ENCODE data around the gene YY1AP1. TPM values are rescaled to one million over a fixed set of nuclear protein-coding genes. Genes with fewer than 3 reads are reported as not detected.
"Not testable (repeated sequence)": the region's sequence is repeated elsewhere in the genome, so short reads cannot be mapped to it uniquely, and the experiment has no call there.

The YY1AP1 gene
- total RNA-seq, 1 experiment from 2014 or later: 57.5 TPM

GRCh38 chr1:155687705-155688323 is 760 bp downstream of the YY1AP1 start:
- H2BK5ac ChIP-seq (ENCODE audit: insufficient read length, low read length); H3T11ph ChIP-seq (ENCODE audit: low read length); H3K27me3 ChIP-seq (ENCODE audit: insufficient read depth, low read length); H2AFZ ChIP-seq (ENCODE audit: low read length); H2BK12ac ChIP-seq (ENCODE audit: insufficient read length, low read depth, low read length); H4K91ac ChIP-seq (ENCODE audit: insufficient read length, low read depth, low read length); H4K8ac ChIP-seq (replicated peaks; ENCODE audit: insufficient read length, low read depth, low read length); H4K5ac ChIP-seq (ENCODE audit: insufficient read length, low read depth, low read length); H2AK5ac ChIP-seq (ENCODE audit: insufficient read length, low read length); H3K9me3 ChIP-seq (ENCODE audit: control insufficient read depth, low read depth, low read length); H2BK15ac ChIP-seq (ENCODE audit: low read depth, low read length); H3K79me1 ChIP-seq (ENCODE audit: insufficient read depth, low read depth, low read length, poor library complexity, severe bottlenecking); H3K4ac ChIP-seq (ENCODE audit: low read depth, low read length); H3K23me2 ChIP-seq (ENCODE audit: insufficient read length, low read depth, low read length, poor library complexity, severe bottlenecking); H3K4me1 ChIP-seq (ENCODE audit: insufficient read depth, low read length); H2BK120ac ChIP-seq (ENCODE audit: low read depth, low read length, poor library complexity, severe bottlenecking); H4K20me1 ChIP-seq (ENCODE audit: control insufficient read depth, insufficient read depth, insufficient read length); H3K27me3 Mint-ChIP-seq (ENCODE audit: low read depth); H3K56ac ChIP-seq (ENCODE audit: insufficient read length, low read depth, low read length); H2BK20ac ChIP-seq (ENCODE audit: low read depth, low read length, poor library complexity, severe bottlenecking); H3K23ac ChIP-seq (ENCODE audit: insufficient read length, low read depth, low read length): not testable (repeated sequence)
- peak overlapping the region; percentile 64 for H3K18ac ChIP-seq (ENCODE audit: insufficient read length, low read depth, low read length)
- H3K9ac ChIP-seq (ENCODE audit: extremely low read depth, insufficient read length, low read length): peak overlapping the region; percentile 76
- peak; percentile 55 for DNase-seq
- H3K14ac ChIP-seq (ENCODE audit: insufficient read depth, low read length): peak overlapping the region; percentile 91; the same call in 1 of the 2 replicates
- peak overlapping the region; percentile 63 to 97 (median 97); a peak in 6 of 7 replicates for H3K27ac Mint-ChIP-seq
- peaks cover 8 to 20% of the 10 kb centered on the region in 2 experiments; a peak in 4 of 5 replicates for H3K9me3 Mint-ChIP-seq
- H3K4me2 ChIP-seq (ENCODE audit: insufficient read depth, insufficient read length, low read length): peak overlapping the region; percentile 62
- WGBS (ENCODE audit: extremely low coverage, insufficient read length, low lambda C conversion rate): no CpG with 5 or more reads among the region's 35 CpGs
- H3K4me3 Mint-ChIP-seq: peak overlapping the region; percentile 97 to 99
- H3K79me2 ChIP-seq (ENCODE audit: insufficient read depth, low read length): peaks cover 33% of the 10 kb centered on the region; the same call in 1 of the 2 replicates
- H3K27ac ChIP-seq (ENCODE audit: insufficient read length, low read depth, low read length): peak overlapping the region; percentile 13
- peaks cover 30 to 50% (median 43%) of the 10 kb centered on the region in 3 experiments for H3K36me3 Mint-ChIP-seq (ENCODE audit: insufficient read depth in 1 of 3, low read depth in 3 of 3)
- peaks cover 22 to 26% of the 10 kb centered on the region in 2 experiments for H3K4me1 Mint-ChIP-seq

Measured in H9 (cell line).